ENCODE data around the gene LARP1B. TPM values are rescaled to one million over a fixed set of nuclear protein-coding genes. Genes with fewer than 3 reads are reported as not detected.
"Not testable (repeated sequence)": the region's sequence is repeated elsewhere in the genome, so short reads cannot be mapped to it uniquely, and the experiment has no call there.

Gene LARP1B
- total RNA-seq, 1 experiment from 2014 or later = 31.1 TPM

GRCh38 chr4:128155231-128155855 is 94.2 kb downstream of the LARP1B start (continued):
- TF ChIP-seq MAX (IDR thresholded peaks at IDR 0.05) = no peak

- Histone ChIP-seq H3K4me3 (replicated peaks in 1 of 2; ENCODE audit: low read depth in 1 of 2, low read length in 2 of 2) (no peak overlapping the region), H3K27ac (ENCODE audit: low read depth, low read length) (no peak overlapping the region), H3K4me1 (ENCODE audit: control insufficient read depth in 1 of 2, insufficient read depth in 2 of 2, low read length in 2 of 2) (peaks cover 0 to 2% of the 10 kb centered on the region in 2 experiments; a peak in 1 of 4 replicates), H3K4me2 (ENCODE audit: low read length) (no peak overlapping the region), H3K27me3 (ENCODE audit: insufficient read depth, low read length) (no peaks in the 10 kb centered on the region), H3K79me2 (ENCODE audit: insufficient read depth, low read length) (no peaks in the 10 kb centered on the region), H3K9me3 (ENCODE audit: control insufficient read depth in 1 of 2, insufficient read depth in 1 of 2, low read depth in 1 of 2, low read length in 2 of 2) (no peaks in the 10 kb centered on the region), H3K9ac (ENCODE audit: low read length) (no peak overlapping the region), H4K20me1 (ENCODE audit: insufficient read depth) (no peaks in the 10 kb centered on the region), H3K36me3 (ENCODE audit: control insufficient read depth in 1 of 2, insufficient read depth in 2 of 2, low read length in 2 of 2) (no peaks in the 10 kb centered on the region), H2AFZ (ENCODE audit: low read depth, low read length, poor library complexity, severe bottlenecking) (no peak overlapping the region), H3K9me2 (ENCODE audit: insufficient read depth) (no peaks in the 10 kb centered on the region)
- no TSS peak for BruUV-seq (replicated peaks)
- POLR2A ChIA-PET = no interaction called here
- intact Hi-C loops (cut with micrococcal nuclease) = no loop called here
- DNase-seq (ENCODE audit: low read depth, low spot score) = no peak
- CTCF ChIA-PET = no interaction called here
- no peak for ATAC-seq
- TF ChIP-seq JUND (IDR thresholded peaks at IDR 0.05) = no peak
- no peak for TF ChIP-seq SP1 (IDR thresholded peaks at IDR 0.05; ENCODE audit: low read depth)
- TF ChIP-seq REST (IDR thresholded peaks at IDR 0.05; ENCODE audit: low read depth) = no peak
- no peak for TF ChIP-seq CEBPB (IDR thresholded peaks at IDR 0.05; ENCODE audit: low read depth)
- no peak for TF ChIP-seq YY1 (IDR thresholded peaks at IDR 0.05; ENCODE audit: extremely low read depth, insufficient replicate concordance, low read depth, low read length)
- TF ChIP-seq POLR2A (IDR thresholded peaks at IDR 0.05; ENCODE audit: borderline replicate concordance, extremely low read depth, insufficient read depth, insufficient read length) = no peak
- no peak for TF ChIP-seq EZH2 (IDR thresholded peaks at IDR 0.05)
- no peak for TF ChIP-seq EGR1 (IDR thresholded peaks at IDR 0.05; ENCODE audit: low read depth)
- no peak for TF ChIP-seq SIN3A (IDR thresholded peaks at IDR 0.05; ENCODE audit: low read depth)
- TF ChIP-seq SRF (IDR thresholded peaks at IDR 0.05; ENCODE audit: low read depth) = no peak
- TF ChIP-seq TCF7L2 (IDR thresholded peaks at IDR 0.05; ENCODE audit: borderline replicate concordance, extremely low read depth, insufficient read depth, insufficient read length) = no peak
- no peak for TF ChIP-seq POLR2AphosphoS5 (IDR thresholded peaks at IDR 0.05; ENCODE audit: low read depth, low read length)
- TF ChIP-seq ZNF274 (IDR thresholded peaks at IDR 0.05; ENCODE audit: low read depth, low read length) = no peak
- TF ChIP-seq ELF1 (IDR thresholded peaks at IDR 0.05; ENCODE audit: borderline replicate concordance, low read depth) = no peak
- RAD21 ChIA-PET (ENCODE audit: low non-redundant PET in 1 of 2, low total read pairs in 2 of 2, uncharacterized antibody in 2 of 2, unreplicated experiment in 2 of 2) = no interaction called here
Measured at GRCh38 chr4:128155874-128156456, 94.9 kb downstream of the LARP1B start.

- DNase-seq (ENCODE audit: low read depth, low spot score); CTCF ChIA-PET: not testable (repeated sequence)
Measured at GRCh38 chr4:128156472-128156871, 95.4 kb downstream of the LARP1B start.

More at GRCh38 chr4:128156472-128156871, 95.4 kb downstream of the LARP1B start:
- H3K9me3 ChIP-seq (ENCODE audit: control insufficient read depth in 1 of 2, insufficient read depth in 1 of 2, low read depth in 1 of 2, low read length in 2 of 2); BruUV-seq (replicated peaks); ATAC-seq; H3K36me3 ChIP-seq (ENCODE audit: control insufficient read depth in 1 of 2, insufficient read depth in 2 of 2, low read length in 2 of 2); H3K9ac ChIP-seq (ENCODE audit: low read length); H3K27ac ChIP-seq (ENCODE audit: low read depth, low read length); POLR2A ChIA-PET; intact Hi-C loops (cut with micrococcal nuclease); H4K20me1 ChIP-seq (ENCODE audit: insufficient read depth); RAD21 ChIA-PET (ENCODE audit: low non-redundant PET in 1 of 2, low total read pairs in 2 of 2, uncharacterized antibody in 2 of 2, unreplicated experiment in 2 of 2); H3K79me2 ChIP-seq (ENCODE audit: insufficient read depth, low read length); H3K27me3 ChIP-seq (ENCODE audit: insufficient read depth, low read length); H2AFZ ChIP-seq (ENCODE audit: low read depth, low read length, poor library complexity, severe bottlenecking); H3K4me3 ChIP-seq (replicated peaks in 1 of 2; ENCODE audit: low read depth in 1 of 2, low read length in 2 of 2); H3K9me2 ChIP-seq (ENCODE audit: insufficient read depth); H3K4me1 ChIP-seq (ENCODE audit: control insufficient read depth in 1 of 2, insufficient read depth in 2 of 2, low read length in 2 of 2); H3K4me2 ChIP-seq (ENCODE audit: low read length): not testable (repeated sequence)
